ENCODE data around the gene TMEM232.
"Not testable (repeated sequence)": the region's sequence is repeated elsewhere in the genome, so short reads cannot be mapped to it uniquely, and the experiment has no call there.

TMEM232 gene

GRCh38 chr5:110705349-110705748, 21.1 kb downstream of the TMEM232 start:
- DNase-seq = no peak

GRCh38 chr5:110703481-110703880, 23.0 kb downstream of the TMEM232 start:
- DNase-seq = no peak

- DNase-seq = no peak
Observed at GRCh38 chr5:110702704-110703103, 23.8 kb downstream of the TMEM232 start.

GRCh38 chr5:110702300-110702699, 24.2 kb downstream of the TMEM232 start:
- no peak for DNase-seq

GRCh38 chr5:110692669-110693068, 33.8 kb downstream of the TMEM232 start:
- not testable (repeated sequence) for DNase-seq

- DNase-seq = not testable (repeated sequence)
Observed at GRCh38 chr5:110690587-110690986, 35.9 kb downstream of the TMEM232 start.

GRCh38 chr5:110687485-110687884, 39.0 kb downstream of the TMEM232 start:
- DNase-seq = no peak

GRCh38 chr5:110686270-110686669, 40.2 kb downstream of the TMEM232 start:
- DNase-seq = no peak

- no peak for DNase-seq
Observed at GRCh38 chr5:110681953-110682352, 44.5 kb downstream of the TMEM232 start.

- DNase-seq = no peak
Observed at GRCh38 chr5:110681109-110681508, 45.4 kb downstream of the TMEM232 start.

GRCh38 chr5:110676554-110676953, 49.9 kb downstream of the TMEM232 start:
- DNase-seq = not testable (repeated sequence)

- no peak for DNase-seq
Observed at GRCh38 chr5:110665184-110665726, 61.2 kb downstream of the TMEM232 start.

GRCh38 chr5:110663525-110663924, 62.9 kb downstream of the TMEM232 start:
- no peak for DNase-seq

- DNase-seq = no peak
Observed at GRCh38 chr5:110658006-110658405, 68.5 kb downstream of the TMEM232 start.

GRCh38 chr5:110653231-110653970, 73.1 kb downstream of the TMEM232 start:
- no peak for DNase-seq

GRCh38 chr5:110651507-110651906, 75.0 kb downstream of the TMEM232 start:
- DNase-seq = no peak

GRCh38 chr5:110644357-110644756, 82.1 kb downstream of the TMEM232 start:
- no peak for DNase-seq

- no peak for DNase-seq
Observed at GRCh38 chr5:110638970-110639902, 87.2 kb downstream of the TMEM232 start.

GRCh38 chr5:110634475-110634874, 92.0 kb downstream of the TMEM232 start:
- no peak for DNase-seq

GRCh38 chr5:110631236-110631635, 95.2 kb downstream of the TMEM232 start:
- no peak for DNase-seq

GRCh38 chr5:110630350-110630749, 96.1 kb downstream of the TMEM232 start:
- DNase-seq = no peak

- peak; percentile 60 for DNase-seq
Observed at GRCh38 chr5:110625376-110625999, 101.0 kb downstream of the TMEM232 start.

GRCh38 chr5:110623874-110624273, 102.6 kb downstream of the TMEM232 start:
- no peak for DNase-seq

Measured in NCI-H1694 treated with DMSO at 0.1 percent for 48 hours (cell line).